K562 (cell line): ENCODE measurements around the gene ZNF155. TPM values are rescaled to one million over a fixed set of nuclear protein-coding genes. Genes with fewer than 3 reads are reported as not detected.
A peak's percentile ranks its signal among the peaks of the same experiment; 100 is the strongest.

Experiments
- ATF1 ChIP-seq, 2 experiments: fragments of 450-650 bp in 1 of 2; IDR thresholded peaks; 2 replicates each; pipeline ENCODE4 v1.6.1; 2016; ENCODE audit warnings: missing compliant biosample characterization in 1 of 2, missing genetic modification characterization in 1 of 2
- ELF1 ChIP-seq: fragments of 200-800 bp; sonication (Bioruptor generic); IDR thresholded peaks from 2 replicates; pipeline ENCODE4 v1.6.1; 2016; ENCODE audit warnings: missing genetic modification characterization, missing compliant biosample characterization
- GABPB1 ChIP-seq: sonication (generic); formaldehyde crosslinking; IDR thresholded peaks from 2 replicates; pipeline ENCODE4 v1.8.0; 2022; ENCODE audit warnings: mild to moderate bottlenecking, missing genetic modification reagents
- GTF2A2 ChIP-seq: IDR thresholded peaks from 2 replicates; pipeline ENCODE4 v1.6.1; 2016; ENCODE audit warnings: mild to moderate bottlenecking, missing genetic modification characterization, missing compliant biosample characterization
- HMG20A ChIP-seq: fragments of 450-650 bp; formaldehyde crosslinking; conservative IDR thresholded peaks from 2 replicates; pipeline ENCODE4 v1.4.0; 2020; ENCODE audit warnings: mild to moderate bottlenecking, mixed read lengths
- HNRNPLL ChIP-seq: fragments of 200-400 bp; formaldehyde crosslinking; IDR thresholded peaks from 2 replicates; pipeline ENCODE4 v1.6.1; 2017; ENCODE audit warnings: low read length, low read depth, mild to moderate bottlenecking; ENCODE audit not compliant: poor library complexity, severe bottlenecking
- KLF13 ChIP-seq: fragments of 450-650 bp; IDR thresholded peaks from 2 replicates; pipeline ENCODE4 v1.6.1; 2016; ENCODE audit warnings: missing genetic modification characterization, low read depth, mild to moderate bottlenecking, missing compliant biosample characterization, moderate library complexity, borderline replicate concordance
- NR2C2 ChIP-seq, 2 experiments: fragments of 200-800 bp in 1 of 2; sonication (Bioruptor generic) in 1 of 2; sonication (generic) in 1 of 2; formaldehyde crosslinking in 1 of 2; IDR thresholded peaks; 2 replicates each; pipeline versions ENCODE4 v1.6.1 to v1.8.0; 2016 to 2022; ENCODE audit warnings: mild to moderate bottlenecking in 1 of 2, missing compliant biosample characterization in 1 of 2, missing genetic modification characterization in 1 of 2, missing genetic modification reagents in 1 of 2
- NRF1 ChIP-seq, 2 experiments: fragments of 450-650 bp; IDR thresholded peaks in 1 of 2; conservative IDR thresholded peaks in 1 of 2; 2 replicates each; pipeline ENCODE4 v1.6.1; 2014; ENCODE audit warnings: mild to moderate bottlenecking in 2 of 2
- SMARCC2 ChIP-seq: fragments of 450-650 bp; IDR thresholded peaks from 2 replicates; pipeline ENCODE4 v1.6.1; 2017; ENCODE audit warnings: antibody characterized with exemption, moderate library complexity, mild to moderate bottlenecking, low read depth
- STAT5A ChIP-seq: IDR thresholded peaks from 2 replicates; pipeline ENCODE4 v1.6.1; 2012; ENCODE audit warnings: low read length, inconsistent platforms, borderline replicate concordance
- SUPT5H ChIP-seq: fragments of 450-650 bp; IDR thresholded peaks from 2 replicates; pipeline ENCODE4 v1.6.1; 2016
- U2AF1 ChIP-seq: fragments of 200-400 bp; formaldehyde crosslinking; optimal IDR thresholded peaks from 2 replicates; pipeline ENCODE3; 2017; ENCODE audit warnings: mild to moderate bottlenecking, low read depth, low read length, moderate library complexity
- ZFPM2 ChIP-seq: fragments of 250-450 bp; sonication (Bioruptor Pico); IDR thresholded peaks from 2 replicates; pipeline ENCODE4 v1.5.1; 2022; ENCODE audit warnings: mild to moderate bottlenecking
- ZNF695 ChIP-seq: fragments of 450-650 bp; formaldehyde crosslinking; IDR thresholded peaks from 2 replicates; pipeline ENCODE4 v1.4.0; 2020; ENCODE audit warnings: mild to moderate bottlenecking, moderate library complexity
- ZNF699 ChIP-seq: fragments of 250-450 bp; sonication (Bioruptor Pico); IDR thresholded peaks from 2 replicates; pipeline ENCODE4 v1.8.0; 2021; ENCODE audit warnings: mild to moderate bottlenecking, moderate library complexity; ENCODE audit not compliant: insufficient replicate concordance
- polyA plus RNA-seq, 8 experiments: library from polyadenylated mRNA; depleted of rRNA in 4 of 8; stranded (reverse) in 5 of 8; unstranded in 3 of 8; fragments of >200 nt; fragmentation: Nextera tagmentation in 2 of 8; fragmentation: Illumina TruSeq in 1 of 8; extraction: Ambion mirVana in 2 of 8; extraction: Trizol in 1 of 8; gene quantifications; 2 replicates each; pipeline versions ENCODE4 v1.2.1 to v1.2.3, GENCODE V29; 2011 to 2014; ENCODE audit warnings: inconsistent platforms in 1 of 8, missing spikeins in 1 of 8
- total RNA-seq, 7 experiments: library from RNA; depleted of rRNA in 6 of 7; stranded (reverse); fragments of >200 nt in 6 of 7; fragmentation: Illumina TruSeq in 2 of 7; extraction: Trizol in 2 of 7; gene quantifications; 2 replicates each; pipeline versions ENCODE4 v1.2.1 to v1.2.3, GENCODE V29; 2011 to 2021; ENCODE audit warnings: low replicate concordance in 1 of 7
- TF ChIP-seq, protein P1 (sequence below), 2 experiments: IDR thresholded peaks; 2 replicates each; pipeline ENCODE4 v1.6.1; 2012; ENCODE audit warnings: improper control_type of control experiment in 2 of 2, low read depth in 2 of 2, low read length in 2 of 2, borderline replicate concordance in 1 of 2
- TF ChIP-seq, protein P2 (sequence below): sonication (generic); formaldehyde crosslinking; IDR thresholded peaks from 2 replicates; pipeline ENCODE4 v1.8.0; 2022; ENCODE audit warnings: mild to moderate bottlenecking, low read depth, missing genetic modification reagents
- TF ChIP-seq, protein P3 (sequence below): conservative IDR thresholded peaks from 2 replicates; pipeline ENCODE4 v1.6.1; 2011; ENCODE audit warnings: low read depth, mild to moderate bottlenecking, low read length; ENCODE audit not compliant: control insufficient read depth
- TF ChIP-seq, protein P4 (sequence below): fragments of 450-650 bp; IDR thresholded peaks from 2 replicates; pipeline ENCODE4 v1.6.1; 2018; ENCODE audit warnings: mild to moderate bottlenecking, low read depth; ENCODE audit not compliant: partially characterized antibody

Gene ZNF155
- total and polyA plus RNA-seq, 9 of the 15 experiments (the other 6 are each of a cell fraction or from before 2014, with no cell fraction given) = 0.09 to 0.76 (median 0.37) TPM

DNA sequence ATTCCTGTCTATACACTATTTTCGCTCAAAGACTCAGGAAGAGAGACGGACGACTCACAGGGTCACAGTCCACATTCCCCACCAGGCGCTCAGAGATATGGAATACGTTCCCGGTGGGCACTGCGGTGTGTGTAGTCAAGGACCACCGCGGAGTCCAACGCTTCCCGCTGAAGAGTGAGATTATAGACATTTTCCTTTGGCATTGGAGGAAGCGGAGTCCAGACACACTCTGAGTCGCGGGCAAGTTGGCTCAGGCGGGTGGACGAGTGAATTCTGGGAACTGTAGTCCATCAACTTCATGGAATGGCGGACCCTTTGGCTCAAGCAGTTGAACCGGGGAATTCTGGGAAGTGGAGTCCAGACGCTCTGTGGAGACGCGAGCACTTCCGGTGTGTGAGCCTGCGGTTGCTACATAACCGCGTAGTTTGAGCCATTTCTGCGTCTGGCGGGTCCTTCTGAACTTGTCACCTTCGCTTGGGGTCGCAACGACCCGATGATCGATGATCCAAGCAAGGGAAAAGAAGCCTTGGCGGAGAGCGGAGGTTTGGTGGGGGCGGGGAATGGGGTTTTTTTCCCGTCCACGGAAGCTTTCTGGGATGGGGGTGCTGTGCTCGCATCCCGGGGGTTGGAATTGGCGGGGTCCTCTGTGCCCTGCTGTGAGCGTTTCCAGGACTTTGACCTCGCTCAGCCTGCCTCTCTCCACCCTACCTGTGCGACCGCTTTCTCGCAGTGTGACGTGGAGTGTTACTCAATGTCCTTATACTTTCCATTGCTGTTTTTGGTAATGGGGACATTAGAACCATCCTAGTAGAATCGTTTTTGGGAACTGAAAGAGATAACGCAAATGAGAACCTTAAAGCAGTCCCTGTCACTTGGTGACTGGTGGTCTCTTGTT is 18.8 kb downstream of the ZNF155 start, which contains the start of gene ZNF230 (continued):
- TF ChIP-seq, protein P1, sequence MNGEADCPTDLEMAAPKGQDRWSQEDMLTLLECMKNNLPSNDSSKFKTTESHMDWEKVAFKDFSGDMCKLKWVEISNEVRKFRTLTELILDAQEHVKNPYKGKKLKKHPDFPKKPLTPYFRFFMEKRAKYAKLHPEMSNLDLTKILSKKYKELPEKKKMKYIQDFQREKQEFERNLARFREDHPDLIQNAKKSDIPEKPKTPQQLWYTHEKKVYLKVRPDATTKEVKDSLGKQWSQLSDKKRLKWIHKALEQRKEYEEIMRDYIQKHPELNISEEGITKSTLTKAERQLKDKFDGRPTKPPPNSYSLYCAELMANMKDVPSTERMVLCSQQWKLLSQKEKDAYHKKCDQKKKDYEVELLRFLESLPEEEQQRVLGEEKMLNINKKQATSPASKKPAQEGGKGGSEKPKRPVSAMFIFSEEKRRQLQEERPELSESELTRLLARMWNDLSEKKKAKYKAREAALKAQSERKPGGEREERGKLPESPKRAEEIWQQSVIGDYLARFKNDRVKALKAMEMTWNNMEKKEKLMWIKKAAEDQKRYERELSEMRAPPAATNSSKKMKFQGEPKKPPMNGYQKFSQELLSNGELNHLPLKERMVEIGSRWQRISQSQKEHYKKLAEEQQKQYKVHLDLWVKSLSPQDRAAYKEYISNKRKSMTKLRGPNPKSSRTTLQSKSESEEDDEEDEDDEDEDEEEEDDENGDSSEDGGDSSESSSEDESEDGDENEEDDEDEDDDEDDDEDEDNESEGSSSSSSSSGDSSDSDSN (IDR thresholded peaks at IDR 0.05; ENCODE audit: borderline replicate concordance in 1 of 2, low read depth in 2 of 2, low read length in 2 of 2) = no peak
- TF ChIP-seq ELF1 = peak; percentile 95
- TF ChIP-seq, protein P2, sequence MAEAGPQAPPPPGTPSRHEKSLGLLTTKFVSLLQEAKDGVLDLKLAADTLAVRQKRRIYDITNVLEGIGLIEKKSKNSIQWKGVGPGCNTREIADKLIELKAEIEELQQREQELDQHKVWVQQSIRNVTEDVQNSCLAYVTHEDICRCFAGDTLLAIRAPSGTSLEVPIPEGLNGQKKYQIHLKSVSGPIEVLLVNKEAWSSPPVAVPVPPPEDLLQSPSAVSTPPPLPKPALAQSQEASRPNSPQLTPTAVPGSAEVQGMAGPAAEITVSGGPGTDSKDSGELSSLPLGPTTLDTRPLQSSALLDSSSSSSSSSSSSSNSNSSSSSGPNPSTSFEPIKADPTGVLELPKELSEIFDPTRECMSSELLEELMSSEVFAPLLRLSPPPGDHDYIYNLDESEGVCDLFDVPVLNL (CRISPR knock-in tag) = 0 out of 2 replicates have a peak, but pooled peaks have one; percentile 18
- TF ChIP-seq ZNF695 = no peak
- TF ChIP-seq STAT5A = no peak
- TF ChIP-seq ATF1 (CRISPR knock-in tag; IDR thresholded peaks at IDR 0.05) = no peak
- peak; percentile 87 for TF ChIP-seq ATF1 (tag; IDR thresholded peaks at IDR 0.05)
- no peak for TF ChIP-seq SMARCC2
- TF ChIP-seq, protein P3, sequence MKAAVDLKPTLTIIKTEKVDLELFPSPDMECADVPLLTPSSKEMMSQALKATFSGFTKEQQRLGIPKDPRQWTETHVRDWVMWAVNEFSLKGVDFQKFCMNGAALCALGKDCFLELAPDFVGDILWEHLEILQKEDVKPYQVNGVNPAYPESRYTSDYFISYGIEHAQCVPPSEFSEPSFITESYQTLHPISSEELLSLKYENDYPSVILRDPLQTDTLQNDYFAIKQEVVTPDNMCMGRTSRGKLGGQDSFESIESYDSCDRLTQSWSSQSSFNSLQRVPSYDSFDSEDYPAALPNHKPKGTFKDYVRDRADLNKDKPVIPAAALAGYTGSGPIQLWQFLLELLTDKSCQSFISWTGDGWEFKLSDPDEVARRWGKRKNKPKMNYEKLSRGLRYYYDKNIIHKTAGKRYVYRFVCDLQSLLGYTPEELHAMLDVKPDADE = peak; percentile 95
- no peak for TF ChIP-seq HMG20A (CRISPR knock-in tag)
- TF ChIP-seq ZFPM2 (CRISPR knock-in tag) = no peak
- TF ChIP-seq HNRNPLL = peak; percentile 72
- no peak for TF ChIP-seq U2AF1
- TF ChIP-seq GTF2A2 = no peak
- TF ChIP-seq NR2C2 (CRISPR knock-in tag; IDR thresholded peaks at IDR 0.05) = peak; percentile 80
- TF ChIP-seq NR2C2 (tag; IDR thresholded peaks at IDR 0.05) = peak; percentile 97
- no peak for TF ChIP-seq ZNF699 (CRISPR knock-in tag)
- TF ChIP-seq NRF1 (conservative IDR thresholded peaks at IDR 0.05 in 1 of 2, IDR thresholded peaks at IDR 0.05 in 1 of 2) = peak; percentile 46 to 64
- TF ChIP-seq, protein P4, sequence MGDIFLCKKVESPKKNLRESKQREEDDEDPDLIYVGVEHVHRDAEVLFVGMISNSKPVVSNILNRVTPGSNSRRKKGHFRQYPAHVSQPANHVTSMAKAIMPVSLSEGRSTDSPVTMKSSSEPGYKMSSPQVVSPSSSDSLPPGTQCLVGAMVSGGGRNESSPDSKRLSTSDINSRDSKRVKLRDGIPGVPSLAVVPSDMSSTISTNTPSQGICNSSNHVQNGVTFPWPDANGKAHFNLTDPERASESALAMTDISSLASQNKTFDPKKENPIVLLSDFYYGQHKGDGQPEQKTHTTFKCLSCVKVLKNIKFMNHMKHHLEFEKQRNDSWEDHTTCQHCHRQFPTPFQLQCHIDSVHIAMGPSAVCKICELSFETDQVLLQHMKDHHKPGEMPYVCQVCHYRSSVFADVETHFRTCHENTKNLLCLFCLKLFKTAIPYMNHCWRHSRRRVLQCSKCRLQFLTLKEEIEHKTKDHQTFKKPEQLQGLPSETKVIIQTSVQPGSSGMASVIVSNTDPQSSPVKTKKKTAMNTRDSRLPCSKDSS = no peak
- peak; percentile 70 for TF ChIP-seq SUPT5H
- TF ChIP-seq GABPB1 (CRISPR knock-in tag) = peak; percentile 93
- no peak for TF ChIP-seq KLF13 (tag)
